ENCODE results near the gene ZBTB47. TPM values are rescaled to one million over a fixed set of nuclear protein-coding genes. Genes with fewer than 3 reads are reported as not detected.

Gene ZBTB47
- total and polyA plus RNA-seq, 10 of the 15 experiments (the other 5 are each of a cell fraction or from before 2014, with no cell fraction given), result 0.04 to 3.4 (median 1.0) TPM; not detected in 1

- H2AFZ ChIP-seq (ENCODE audit: control insufficient read depth, low read depth, low read length), result no peak overlapping the region
- 100% methylated on average over 2 of the region's 2 CpGs for WGBS (ENCODE audit: insufficient coverage, insufficient replicate concordance, low lambda C conversion rate, missing lambda C conversion rate)
- H3K4me2 ChIP-seq (ENCODE audit: control insufficient read depth, insufficient read depth), result no peak overlapping the region
- in situ Hi-C loops (cut with MboI) (no loop called here), intact Hi-C loops (cut with micrococcal nuclease; ENCODE audit: unreplicated experiment) (no loop called here)
- H3K79me2 ChIP-seq (ENCODE audit: control insufficient read depth, insufficient read depth, low read length), result no peaks in the 10 kb centered on the region; the same call in 1 of the 2 replicates
- H3K36me3 ChIP-seq (ENCODE audit: control insufficient read depth in 2 of 2, insufficient read depth in 2 of 2, low read length in 1 of 2), result peaks cover 5 to 24% of the 10 kb centered on the region in 2 experiments
- no peak overlapping the region for H3K4me3 ChIP-seq
- H3K27me3 ChIP-seq (replicated peaks in 1 of 2; ENCODE audit: control insufficient read depth in 2 of 2, insufficient read depth in 2 of 2, low read length in 1 of 2), result no peaks in the 10 kb centered on the region
- H3K9ac ChIP-seq (ENCODE audit: control insufficient read depth, insufficient read depth, low read length), result no peak overlapping the region
- no peak for DNase-seq (ENCODE audit: low read depth, low spot score)
- no TSS peak for BruUV-seq (replicated peaks)
- H3K4me1 ChIP-seq (ENCODE audit: control insufficient read depth, insufficient read depth, low read length), result peaks cover 17% of the 10 kb centered on the region
- ChIA-PET RAD21 (ENCODE audit: unreplicated experiment) (no interaction called here), POLR2A (no interaction called here), SMC1A (ENCODE audit: uncharacterized antibody, unreplicated experiment) (interaction anchor here (1.1 to 2.2 kb wide), 4 partner anchors 12 to 77 kb away, joined by 3 to 5 read pairs (median 4); no protein-coding TSS in a partner anchor), CTCF (interaction anchor here (1.3 kb wide), 1 partner anchor 25 kb away, joined by 3 read pairs; no protein-coding TSS in a partner anchor)
- no peaks in the 10 kb centered on the region for H4K20me1 ChIP-seq (ENCODE audit: control insufficient read depth, insufficient read depth)
- TF ChIP-seq PAX5 (IDR thresholded peaks at IDR 0.05; ENCODE audit: borderline replicate concordance, low read depth, low read length) (no peak), CEBPB (IDR thresholded peaks at IDR 0.05; ENCODE audit: borderline replicate concordance in 1 of 2, low read depth in 2 of 2, low read length in 2 of 2) (no peak), NR2F1 (conservative IDR thresholded peaks at IDR 0.05) (no peak), HDGF (IDR thresholded peaks at IDR 0.05) (no peak), HCFC1 (IDR thresholded peaks at IDR 0.05; ENCODE audit: low read length) (no peak), YY1 (IDR thresholded peaks at IDR 0.05; ENCODE audit: low read depth, low read length) (no peak), EGR1 (IDR thresholded peaks at IDR 0.05; ENCODE audit: borderline replicate concordance in 1 of 2, low read depth in 2 of 2, low read length in 2 of 2) (no peak)
- H3K27ac ChIP-seq (ENCODE audit: control insufficient read depth, insufficient read depth), result no peak overlapping the region
- FAIRE-seq, result no peak
- ATAC-seq, result no peak
- no peaks in the 10 kb centered on the region for H3K9me3 ChIP-seq (replicated peaks; ENCODE audit: control insufficient read depth, insufficient read depth, low read length)
Measured at GRCh38 chr3:42649006-42649405, 4.5 kb upstream of the ZBTB47 start.

- Histone ChIP-seq H3K4me3 (no peak overlapping the region), H3K36me3 (ENCODE audit: control insufficient read depth in 2 of 2, insufficient read depth in 2 of 2, low read length in 1 of 2) (peaks cover 0 to 19% of the 10 kb centered on the region in 2 experiments; a peak in 3 of 4 replicates), H3K9ac (ENCODE audit: control insufficient read depth, insufficient read depth, low read length) (no peak overlapping the region), H2AFZ (ENCODE audit: control insufficient read depth, low read depth, low read length) (no peak overlapping the region), H3K27me3 (replicated peaks in 1 of 2; ENCODE audit: control insufficient read depth in 2 of 2, insufficient read depth in 2 of 2, low read length in 1 of 2) (no peaks in the 10 kb centered on the region), H4K20me1 (ENCODE audit: control insufficient read depth, insufficient read depth) (no peaks in the 10 kb centered on the region), H3K27ac (ENCODE audit: control insufficient read depth, insufficient read depth) (no peak overlapping the region), H3K79me2 (ENCODE audit: control insufficient read depth, insufficient read depth, low read length) (no peaks in the 10 kb centered on the region; the same call in 1 of the 2 replicates), H3K4me2 (ENCODE audit: control insufficient read depth, insufficient read depth) (no peak overlapping the region), H3K9me3 (replicated peaks; ENCODE audit: control insufficient read depth, insufficient read depth, low read length) (no peaks in the 10 kb centered on the region), H3K4me1 (ENCODE audit: control insufficient read depth, insufficient read depth, low read length) (peaks cover 17% of the 10 kb centered on the region)
- CTCF ChIA-PET, result interaction anchor here (0.6 kb wide), 1 partner anchor 72 kb away, joined by 3 read pairs; no protein-coding TSS in a partner anchor
- SMC1A ChIA-PET (ENCODE audit: uncharacterized antibody, unreplicated experiment), result interaction anchor here (1.3 to 3.0 kb wide), 3 partner anchors 8 to 67 kb away, joined by 3 to 11 read pairs (median 3); partner anchors contain the start of genes SEC22C and SS18L2
- POLR2A ChIA-PET, result no interaction called here
- WGBS (ENCODE audit: insufficient coverage, insufficient replicate concordance, low lambda C conversion rate, missing lambda C conversion rate), result 88% methylated on average over 4 of the region's 4 CpGs
- BruUV-seq (replicated peaks), result no TSS peak
- peak; percentile 17 for TF ChIP-seq BCL3 (IDR thresholded peaks at IDR 0.05; ENCODE audit: borderline replicate concordance, insufficient read depth, low read depth, low read length, poor library complexity, severe bottlenecking)
- TF ChIP-seq NR2C1 (IDR thresholded peaks at IDR 0.05), result no peak
- no peak for TF ChIP-seq BRCA1 (IDR thresholded peaks at IDR 0.05; ENCODE audit: low read depth, low read length)
- no peak for ATAC-seq
- RAD21 ChIA-PET (ENCODE audit: unreplicated experiment), result no interaction called here
- in situ Hi-C loops (cut with MboI) (no loop called here), intact Hi-C loops (cut with micrococcal nuclease; ENCODE audit: unreplicated experiment) (loop anchor here (5.0 kb wide), 1 partner anchor 93 kb away; no protein-coding TSS in a partner anchor)
- no peak for DNase-seq (ENCODE audit: low read depth, low spot score)
- FAIRE-seq, result no peak
Measured at GRCh38 chr3:42649783-42650182, 3.7 kb upstream of the ZBTB47 start.

Measured in GM12878 (cell line).